Astrocyte (in vitro differentiated cells and primary cell): ENCODE results near the gene PITX1.

Experiments used
- EZH2 ChIP-seq: IDR thresholded peaks from 2 replicates; pipeline ENCODE4 v1.6.1; 2012; ENCODE audit warnings: mild to moderate bottlenecking, low read length, inconsistent platforms; ENCODE audit not compliant: insufficient read depth
- TF ChIP-seq, protein P1 (sequence below): IDR thresholded peaks from 2 replicates; pipeline ENCODE4 v1.5.1; 2011; ENCODE audit warnings: low read depth, mild to moderate bottlenecking, inconsistent platforms, low read length, moderate library complexity; ENCODE audit not compliant: insufficient read depth

DNA sequence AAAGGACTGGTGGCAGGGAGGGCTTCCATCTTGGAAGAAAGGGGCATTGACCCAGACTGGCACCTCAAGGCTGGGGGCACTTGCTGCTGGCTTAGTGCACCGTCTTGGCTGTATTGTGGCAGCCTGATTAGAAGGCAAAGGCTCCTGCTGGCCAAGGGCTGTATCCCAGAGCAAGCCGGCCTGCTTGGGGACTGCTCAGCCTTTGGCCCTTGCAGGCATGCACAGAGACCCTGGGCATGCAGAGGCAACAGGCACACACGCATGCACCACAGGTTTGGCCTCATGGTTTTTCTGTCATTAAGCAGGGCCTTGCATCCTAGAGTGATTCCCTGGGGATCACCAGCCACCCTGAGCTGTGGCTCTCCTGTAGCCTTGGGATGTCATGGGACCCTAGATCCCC is 29.0 kb downstream of the PITX1 start:
- TF ChIP-seq, protein P1, sequence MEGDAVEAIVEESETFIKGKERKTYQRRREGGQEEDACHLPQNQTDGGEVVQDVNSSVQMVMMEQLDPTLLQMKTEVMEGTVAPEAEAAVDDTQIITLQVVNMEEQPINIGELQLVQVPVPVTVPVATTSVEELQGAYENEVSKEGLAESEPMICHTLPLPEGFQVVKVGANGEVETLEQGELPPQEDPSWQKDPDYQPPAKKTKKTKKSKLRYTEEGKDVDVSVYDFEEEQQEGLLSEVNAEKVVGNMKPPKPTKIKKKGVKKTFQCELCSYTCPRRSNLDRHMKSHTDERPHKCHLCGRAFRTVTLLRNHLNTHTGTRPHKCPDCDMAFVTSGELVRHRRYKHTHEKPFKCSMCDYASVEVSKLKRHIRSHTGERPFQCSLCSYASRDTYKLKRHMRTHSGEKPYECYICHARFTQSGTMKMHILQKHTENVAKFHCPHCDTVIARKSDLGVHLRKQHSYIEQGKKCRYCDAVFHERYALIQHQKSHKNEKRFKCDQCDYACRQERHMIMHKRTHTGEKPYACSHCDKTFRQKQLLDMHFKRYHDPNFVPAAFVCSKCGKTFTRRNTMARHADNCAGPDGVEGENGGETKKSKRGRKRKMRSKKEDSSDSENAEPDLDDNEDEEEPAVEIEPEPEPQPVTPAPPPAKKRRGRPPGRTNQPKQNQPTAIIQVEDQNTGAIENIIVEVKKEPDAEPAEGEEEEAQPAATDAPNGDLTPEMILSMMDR, result no peak
- no peak for TF ChIP-seq EZH2
